Trophoblast cell (in vitro differentiated cells and primary cell): ENCODE results near the gene CEACAM19.
A peak's percentile ranks its signal among the peaks of the same experiment; 100 is the strongest.

Experiments used
- DNase-seq, 2 donors: peaks; one replicate each; pipeline ENCODE4 v3.0.0-alpha.2; 2016
- H2AFZ ChIP-seq: 2 replicates; pipeline ENCODE4 v1.6.1; 2013; ENCODE audit warnings: low read length, moderate library complexity, mild to moderate bottlenecking; ENCODE audit not compliant: insufficient read depth, poor library complexity
- H2AK5ac ChIP-seq: 2 replicates; pipeline ENCODE4 v1.6.1; 2013; ENCODE audit warnings: mild to moderate bottlenecking, low read length
- H2BK120ac ChIP-seq: 2 replicates; pipeline ENCODE4 v1.6.1; 2013; ENCODE audit warnings: low read length, mild to moderate bottlenecking, moderate library complexity; ENCODE audit not compliant: insufficient read depth, poor library complexity
- H2BK12ac ChIP-seq: 2 replicates; pipeline ENCODE4 v1.6.1; 2013; ENCODE audit warnings: mild to moderate bottlenecking, low read length, moderate library complexity
- H2BK5ac ChIP-seq: 2 replicates; pipeline ENCODE4 v1.6.1; 2013; ENCODE audit warnings: low read length, low read depth, moderate library complexity, mild to moderate bottlenecking; ENCODE audit not compliant: poor library complexity
- H3K14ac ChIP-seq: 2 replicates; pipeline ENCODE4 v1.6.1; 2013; ENCODE audit warnings: mild to moderate bottlenecking, low read length
- H3K18ac ChIP-seq: 2 replicates; pipeline ENCODE4 v1.6.1; 2013; ENCODE audit warnings: mild to moderate bottlenecking, low read length
- H3K23ac ChIP-seq: 2 replicates; pipeline ENCODE4 v1.6.1; 2013; ENCODE audit warnings: low read length
- H3K27ac ChIP-seq: 2 replicates; pipeline ENCODE4 v1.5.1; 2013; ENCODE audit warnings: low read depth, mild to moderate bottlenecking, inconsistent platforms, low read length, moderate library complexity
- H3K27me3 ChIP-seq: 2 replicates; pipeline ENCODE4 v1.6.1; 2013; ENCODE audit warnings: inconsistent platforms, mild to moderate bottlenecking, low read length, moderate library complexity; ENCODE audit not compliant: insufficient read depth
- H3K36me3 ChIP-seq, 2 experiments: 1 replicate in 1 of 2; 2 replicates in 1 of 2; pipeline ENCODE4 v1.6.1; 2013; ENCODE audit warnings: low read length in 2 of 2, mild to moderate bottlenecking in 2 of 2, moderate library complexity in 1 of 2; ENCODE audit not compliant: insufficient read depth in 2 of 2, control insufficient read depth in 1 of 2
- H3K4ac ChIP-seq: 2 replicates; pipeline ENCODE4 v1.6.1; 2013; ENCODE audit warnings: low read depth, mild to moderate bottlenecking, low read length, moderate library complexity
- H3K4me1 ChIP-seq, 2 experiments: 1 replicate in 1 of 2; 2 replicates in 1 of 2; pipeline ENCODE4 v1.6.1; 2013; ENCODE audit warnings: low read length in 2 of 2, mild to moderate bottlenecking in 2 of 2, moderate library complexity in 1 of 2; ENCODE audit not compliant: insufficient read depth in 2 of 2, control insufficient read depth in 1 of 2
- H3K4me2 ChIP-seq: 2 replicates; pipeline ENCODE4 v1.6.1; 2013; ENCODE audit warnings: inconsistent platforms, mild to moderate bottlenecking, low read length, moderate library complexity
- H3K4me3 ChIP-seq: 2 replicates; pipeline ENCODE4 v1.5.1; 2013; ENCODE audit warnings: mild to moderate bottlenecking, low read depth, low read length, inconsistent platforms
- H3K79me1 ChIP-seq: one replicate; pipeline ENCODE4 v1.6.1; 2013; ENCODE audit warnings: low read length
- H3K79me2 ChIP-seq: 2 replicates; pipeline ENCODE4 v1.6.1; 2013; ENCODE audit warnings: low read length, mild to moderate bottlenecking; ENCODE audit not compliant: control insufficient read depth, insufficient read depth, poor library complexity
- H3K9ac ChIP-seq: 2 replicates; pipeline ENCODE4 v1.6.1; 2013; ENCODE audit warnings: mild to moderate bottlenecking, low read length
- H3K9me3 ChIP-seq: 2 replicates; pipeline ENCODE4 v1.6.1; 2013; ENCODE audit warnings: low read depth, mild to moderate bottlenecking, control low read depth, inconsistent platforms, low read length; ENCODE audit not compliant: insufficient read depth
- H4K12ac ChIP-seq: 2 replicates; pipeline ENCODE4 v1.6.1; 2013; ENCODE audit warnings: low read depth, mild to moderate bottlenecking, low read length, moderate library complexity
- H4K8ac ChIP-seq: 2 replicates; pipeline ENCODE4 v1.6.1; 2013; ENCODE audit warnings: low read depth, mild to moderate bottlenecking, low read length, moderate library complexity
- H4K91ac ChIP-seq: one replicate; pipeline ENCODE4 v1.6.1; 2013; ENCODE audit warnings: low read depth, mild to moderate bottlenecking, low read length, moderate library complexity
- WGBS: extraction: QIAGEN DNeasy Blood & Tissue Kit; methylation state at CpG from one replicate; pipeline ENCODE4 v1.1.7; 2013; ENCODE audit warnings: missing lambda C conversion rate; ENCODE audit not compliant: insufficient read length, insufficient coverage; ENCODE audit errors: extremely low coverage; 5-methylcytosine and 5-hydroxymethylcytosine counted together

Gene CEACAM19

DNA sequence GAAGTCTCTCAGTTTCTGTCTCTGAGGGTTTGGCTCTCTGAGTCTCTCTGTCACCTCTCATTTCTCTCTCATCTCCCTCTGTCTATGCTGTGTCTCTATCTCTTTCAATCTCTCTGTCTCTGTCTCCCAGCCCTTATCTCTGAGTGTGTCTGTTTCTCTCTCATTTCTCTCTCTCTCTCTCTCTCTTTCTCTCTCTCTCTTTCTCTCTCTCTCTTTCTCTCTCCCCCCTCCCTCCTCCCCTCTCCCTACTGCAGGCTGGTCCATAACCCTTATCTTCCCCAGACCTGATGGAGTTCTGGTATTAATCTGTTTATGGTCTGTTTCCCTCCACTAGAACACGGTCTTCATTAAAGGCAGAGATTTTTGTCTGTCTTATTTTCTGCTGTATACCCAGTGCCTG is 28.9 kb upstream of the CEACAM19 start:
- Histone ChIP-seq H2BK5ac (no peak overlapping the region), H2BK120ac (no peak overlapping the region), H3K36me3 (peaks cover 4 to 7% of the 10 kb centered on the region in 2 experiments), H3K23ac (no peak overlapping the region), H3K4me3 (no peak overlapping the region), H3K79me1 (peaks cover 10% of the 10 kb centered on the region), H3K14ac (no peak overlapping the region), H3K4ac (no peak overlapping the region), H4K8ac (no peak overlapping the region), H3K9ac (no peak overlapping the region), H4K12ac (no peak overlapping the region), H3K27me3 (no peaks in the 10 kb centered on the region), H3K4me1 (peaks cover 6 to 10% of the 10 kb centered on the region in 2 experiments), H4K91ac (no peak overlapping the region), H3K9me3 (no peaks in the 10 kb centered on the region), H3K27ac (no peak overlapping the region), H3K4me2 (no peak overlapping the region), H3K79me2 (peaks cover 6% of the 10 kb centered on the region), H3K18ac (no peak overlapping the region), H2BK12ac (no peak overlapping the region), H2AK5ac (no peak overlapping the region), H2AFZ (no peak overlapping the region)
- WGBS, result no CpG with 5 or more reads among the region's 1 CpG
- DNase-seq, result peak in 1 of 2 donors; percentile 17

GRCh38 chr19:44643605-44644401 is 27.5 kb upstream of the CEACAM19 start, which contains the start of gene PVR:
Gene PVR (plus strand): TSS chr19:44643910. CDS start chr19:44644097, 187 bp downstream.
- H3K9me3 ChIP-seq, result no peaks in the 10 kb centered on the region
- H3K9ac ChIP-seq, result peak within 1 kb of the TSS; percentile 71
- H4K12ac ChIP-seq, result peak within 1 kb of the TSS; percentile 91
- no peak within 1 kb of the TSS for H2AK5ac ChIP-seq
- peak within 1 kb of the TSS; percentile 82 for H2BK5ac ChIP-seq
- peak within 1 kb of the TSS; percentile 72 for H3K27ac ChIP-seq
- H3K4ac ChIP-seq, result peak within 1 kb of the TSS; percentile 73
- H3K79me1 ChIP-seq, result peaks cover 10% of the 10 kb centered on the region
- peak within 1 kb of the TSS; percentile 96 for H2AFZ ChIP-seq
- H3K4me1 ChIP-seq, result peaks cover 6 to 8% of the 10 kb centered on the region in 2 experiments
- peak within 1 kb of the TSS; percentile 91 for H4K91ac ChIP-seq
- peak within 1 kb of the TSS; percentile 87 for H3K4me3 ChIP-seq
- H3K4me2 ChIP-seq, result peak within 1 kb of the TSS; percentile 98
- peaks cover 14 to 15% of the 10 kb centered on the region in 2 experiments for H3K36me3 ChIP-seq
- H2BK120ac ChIP-seq, result peak within 1 kb of the TSS; percentile 92
- H3K27me3 ChIP-seq, result no peaks in the 10 kb centered on the region
- H4K8ac ChIP-seq, result peak within 1 kb of the TSS; percentile 86
- DNase-seq, result peak; percentile 84 to 89
- H2BK12ac ChIP-seq, result peak within 1 kb of the TSS; percentile 78
- no peak within 1 kb of the TSS for H3K23ac ChIP-seq
- H3K14ac ChIP-seq, result peak within 1 kb of the TSS; percentile 95
- peaks cover 6% of the 10 kb centered on the region for H3K79me2 ChIP-seq
- WGBS, result no CpG with 5 or more reads among the region's 70 CpGs
- peak within 1 kb of the TSS; percentile 93 for H3K18ac ChIP-seq

DNA sequence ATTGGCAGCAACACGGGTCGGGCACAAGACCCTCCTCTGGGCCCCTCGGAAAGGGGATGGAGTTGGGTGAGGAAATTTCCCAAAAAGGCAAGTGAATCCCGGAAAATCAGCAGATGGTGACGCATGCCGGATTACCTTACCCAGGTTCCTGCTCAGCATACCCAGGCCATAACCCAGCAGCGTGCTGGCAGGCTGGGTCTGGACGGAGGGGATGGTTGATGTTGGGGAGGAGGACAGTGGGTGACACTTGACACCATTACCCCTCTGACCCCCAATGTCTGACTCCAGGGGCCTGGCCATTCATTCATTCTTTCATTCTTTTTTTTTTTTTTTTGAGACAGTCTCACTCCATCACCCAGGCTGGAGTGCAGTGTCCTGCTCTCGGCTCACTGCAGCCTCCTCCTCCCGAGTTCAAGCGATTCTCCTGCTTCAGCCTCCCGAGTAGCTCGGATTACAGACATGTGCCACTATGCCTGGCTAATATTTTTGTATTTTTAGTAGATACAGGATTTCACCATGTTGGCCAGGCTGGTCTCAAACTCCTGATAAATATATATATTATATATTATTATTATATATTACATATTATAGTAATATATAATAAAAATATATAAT is 26.8 kb upstream of the CEACAM19 start:
- Histone ChIP-seq H3K9ac (peak overlapping the region; percentile 71), H3K4me2 (peak overlapping the region; percentile 98), H3K14ac (peak overlapping the region; percentile 95), H2AFZ (peak overlapping the region; percentile 96), H2BK5ac (peak overlapping the region; percentile 82), H3K4ac (no peak overlapping the region), H4K8ac (peak overlapping the region; percentile 86), H4K91ac (peak overlapping the region; percentile 91), H3K4me1 (peaks cover 6 to 8% of the 10 kb centered on the region in 2 experiments), H3K27ac (peak overlapping the region; percentile 72), H3K36me3 (peaks cover 20 to 22% of the 10 kb centered on the region in 2 experiments), H3K79me1 (peaks cover 10% of the 10 kb centered on the region), H3K4me3 (peak overlapping the region; percentile 87), H3K9me3 (no peaks in the 10 kb centered on the region), H4K12ac (peak overlapping the region; percentile 91), H2BK12ac (peak overlapping the region; percentile 78), H3K79me2 (peaks cover 6% of the 10 kb centered on the region), H3K27me3 (no peaks in the 10 kb centered on the region), H2BK120ac (peak overlapping the region; percentile 92), H3K18ac (peak overlapping the region; percentile 93), H3K23ac (no peak overlapping the region), H2AK5ac (no peak overlapping the region)
- WGBS, result no CpG with 5 or more reads among the region's 13 CpGs
- DNase-seq, result peak; percentile 80 to 82

- Histone ChIP-seq H2BK5ac (no peak overlapping the region), H3K9me3 (no peaks in the 10 kb centered on the region), H3K4me1 (peaks cover 6 to 8% of the 10 kb centered on the region in 2 experiments), H2AFZ (no peak overlapping the region), H3K18ac (no peak overlapping the region), H2AK5ac (no peak overlapping the region), H3K23ac (no peak overlapping the region), H4K8ac (no peak overlapping the region), H3K79me1 (peaks cover 10% of the 10 kb centered on the region), H3K4me3 (no peak overlapping the region), H2BK12ac (no peak overlapping the region), H3K27ac (no peak overlapping the region), H3K14ac (no peak overlapping the region), H3K36me3 (peaks cover 30 to 31% of the 10 kb centered on the region in 2 experiments), H3K4me2 (no peak overlapping the region), H3K79me2 (peaks cover 6% of the 10 kb centered on the region), H3K9ac (no peak overlapping the region), H4K91ac (no peak overlapping the region), H3K27me3 (no peaks in the 10 kb centered on the region), H4K12ac (no peak overlapping the region), H3K4ac (peak overlapping the region; percentile 40), H2BK120ac (no peak overlapping the region)
- WGBS, result no CpG with 5 or more reads among the region's 8 CpGs
- DNase-seq, result peak in 1 of 2 donors; percentile 58
These were observed 25.8 kb upstream of the CEACAM19 start for GRCh38 chr19:44645407-44646048.
